HEK293 (cell line): ENCODE data around the gene KIAA1755.

Experiments used
- CTCF ChIA-PET: fragments of 350-600 bp; formaldehyde crosslinking; extraction: SDS; loops from one replicate; lab custom pipeline; 2021; ENCODE audit warnings: antibody characterized with exemption; lab: Yijun Ruan, JAX
- POLR2A ChIA-PET: fragments of 300-600 bp; formaldehyde crosslinking; extraction: SDS; loops from one replicate; lab custom pipeline; 2020; ENCODE audit warnings: antibody characterized with exemption, inconsistent platforms; lab: Yijun Ruan, JAX
- H3K27ac ChIP-seq: fragments of 200-500 bp; sonication (Bioruptor generic); 2 replicates; pipeline ENCODE4 v1.5.1; 2014; ENCODE audit warnings: low read depth, low read length, control low read depth, inconsistent platforms; ENCODE audit errors: extremely low read depth
- H3K36me3 ChIP-seq, 2 experiments: fragments of 200-500 bp in 1 of 2; sonication (Bioruptor generic) in 1 of 2; 1 replicate in 1 of 2; 2 replicates in 1 of 2; pipeline ENCODE4 v1.5.1; 2014 to 2017; ENCODE audit warnings: inconsistent platforms in 2 of 2, low read length in 2 of 2; ENCODE audit not compliant: control insufficient read depth in 2 of 2, insufficient read depth in 1 of 2
- H3K4me1 ChIP-seq: fragments of 200-500 bp; sonication (Bioruptor generic); 2 replicates; pipeline ENCODE4 v1.5.1; 2014; ENCODE audit warnings: mild to moderate bottlenecking, low read length, inconsistent platforms; ENCODE audit not compliant: control insufficient read depth, insufficient read depth
- H3K4me3 ChIP-seq: 2 replicates; pipeline ENCODE4 v1.5.1; 2011; ENCODE audit warnings: low read depth, mild to moderate bottlenecking, control low read depth, low read length, moderate library complexity
- H3K9me3 ChIP-seq: fragments of 200-500 bp; sonication (Bioruptor generic); 2 replicates; pipeline ENCODE4 v1.5.1; 2014; ENCODE audit warnings: low read depth, low read length, inconsistent platforms; ENCODE audit not compliant: control insufficient read depth, insufficient read depth
- GFI1B ChIP-seq: fragments of 450-650 bp; formaldehyde crosslinking; IDR thresholded peaks from 2 replicates; pipeline ENCODE4 v1.5.1; 2016; ENCODE audit warnings: missing biosample characterization, missing genetic modification characterization
- KLF1 ChIP-seq: fragments of 450-650 bp; formaldehyde crosslinking; IDR thresholded peaks from 2 replicates; pipeline ENCODE4 v1.5.1; 2016; ENCODE audit warnings: missing biosample characterization, missing genetic modification characterization
- KLF7 ChIP-seq: fragments of 450-650 bp; formaldehyde crosslinking; IDR thresholded peaks from 2 replicates; pipeline ENCODE4 v1.5.1; 2016; ENCODE audit warnings: missing biosample characterization, missing genetic modification characterization, borderline replicate concordance
- KLF8 ChIP-seq: fragments of 450-650 bp; formaldehyde crosslinking; IDR thresholded peaks from 2 replicates; pipeline ENCODE4 v1.5.1; 2016; ENCODE audit warnings: missing biosample characterization, missing genetic modification characterization
- OSR2 ChIP-seq: fragments of 450-650 bp; formaldehyde crosslinking; IDR thresholded peaks from 2 replicates; pipeline ENCODE4 v1.5.1; 2016; ENCODE audit warnings: missing biosample characterization, missing genetic modification characterization
- PBX3 ChIP-seq: sonication (generic); formaldehyde crosslinking; IDR thresholded peaks from 2 replicates; pipeline ENCODE4 v1.8.1; 2022; ENCODE audit warnings: mild to moderate bottlenecking, moderate library complexity, missing genetic modification reagents
- PRDM1 ChIP-seq: fragments of 450-650 bp; formaldehyde crosslinking; IDR thresholded peaks from 2 replicates; pipeline ENCODE4; 2016; ENCODE audit warnings: missing biosample characterization, missing genetic modification characterization
- REPIN1 ChIP-seq: fragments of 450-650 bp; formaldehyde crosslinking; IDR thresholded peaks from 2 replicates; pipeline ENCODE4 v1.5.1; 2017; ENCODE audit warnings: missing biosample characterization, missing genetic modification characterization, low read depth
- SP2 ChIP-seq: fragments of 450-650 bp; formaldehyde crosslinking; IDR thresholded peaks from 2 replicates; pipeline ENCODE4 v1.5.1; 2016; ENCODE audit warnings: missing biosample characterization, missing genetic modification characterization
- ZBTB44 ChIP-seq: fragments of 450-650 bp; IDR thresholded peaks from 2 replicates; pipeline ENCODE4 v1.5.1; 2018; ENCODE audit warnings: missing biosample characterization, mild to moderate bottlenecking, missing genetic modification characterization
- ZEB2 ChIP-seq: fragments of 450-650 bp; formaldehyde crosslinking; IDR thresholded peaks from 2 replicates; pipeline ENCODE4 v1.5.1; 2016; ENCODE audit warnings: missing biosample characterization, missing genetic modification characterization
- ZFHX2 ChIP-seq: fragments of 450-650 bp; formaldehyde crosslinking; conservative IDR thresholded peaks from 2 replicates; pipeline ENCODE4 v1.5.1; 2016; ENCODE audit warnings: missing biosample characterization, missing genetic modification characterization
- ZNF114 ChIP-seq: fragments of 450-650 bp; formaldehyde crosslinking; IDR thresholded peaks from 2 replicates; pipeline ENCODE4 v1.5.0; 2017; ENCODE audit warnings: missing biosample characterization, missing genetic modification characterization
- ZNF175 ChIP-seq: fragments of 450-650 bp; formaldehyde crosslinking; IDR thresholded peaks from 2 replicates; pipeline ENCODE4 v1.5.1; 2016; ENCODE audit warnings: missing biosample characterization, missing genetic modification characterization
- ZNF18 ChIP-seq: fragments of 450-650 bp; formaldehyde crosslinking; IDR thresholded peaks from 2 replicates; pipeline ENCODE4 v1.5.1; 2016; ENCODE audit warnings: missing biosample characterization, missing genetic modification characterization
- ZNF211 ChIP-seq: fragments of 450-650 bp; formaldehyde crosslinking; IDR thresholded peaks from 2 replicates; pipeline ENCODE4 v1.5.1; 2016; ENCODE audit warnings: low read depth, missing biosample characterization, missing genetic modification characterization
- ZNF26 ChIP-seq: fragments of 450-650 bp; formaldehyde crosslinking; IDR thresholded peaks from 2 replicates; pipeline ENCODE4 v1.5.1; 2016; ENCODE audit warnings: missing biosample characterization, missing genetic modification characterization
- ZNF280D ChIP-seq: fragments of 450-650 bp; formaldehyde crosslinking; IDR thresholded peaks from 2 replicates; pipeline ENCODE4 v1.5.1; 2016; ENCODE audit warnings: missing biosample characterization, missing genetic modification characterization
- ZNF350 ChIP-seq: fragments of 450-650 bp; formaldehyde crosslinking; IDR thresholded peaks from 2 replicates; pipeline ENCODE4 v1.5.0; 2017; ENCODE audit warnings: missing biosample characterization, mild to moderate bottlenecking, missing genetic modification characterization
- ZNF529 ChIP-seq: fragments of 450-650 bp; formaldehyde crosslinking; IDR thresholded peaks from 2 replicates; pipeline ENCODE4 v1.5.1; 2017; ENCODE audit warnings: missing genetic modification characterization, missing biosample characterization; ENCODE audit not compliant: insufficient replicate concordance
- ZNF560 ChIP-seq: fragments of 450-650 bp; formaldehyde crosslinking; IDR thresholded peaks from 2 replicates; pipeline ENCODE4 v1.5.1; 2017; ENCODE audit warnings: missing biosample characterization, missing genetic modification characterization, borderline replicate concordance
- ZNF585B ChIP-seq: fragments of 450-650 bp; formaldehyde crosslinking; IDR thresholded peaks from 2 replicates; pipeline ENCODE4 v1.5.1; 2016; ENCODE audit warnings: missing biosample characterization, missing genetic modification characterization
- ZNF600 ChIP-seq: fragments of 450-650 bp; formaldehyde crosslinking; IDR thresholded peaks from 2 replicates; pipeline ENCODE4 v1.5.1; 2016; ENCODE audit warnings: missing biosample characterization, missing genetic modification characterization
- ZNF621 ChIP-seq: fragments of 450-650 bp; formaldehyde crosslinking; IDR thresholded peaks from 2 replicates; pipeline ENCODE4 v1.5.1; 2017; ENCODE audit warnings: missing biosample characterization, missing genetic modification characterization
- ZNF707 ChIP-seq: fragments of 450-650 bp; formaldehyde crosslinking; IDR thresholded peaks from 2 replicates; pipeline ENCODE4 v1.5.1; 2016; ENCODE audit warnings: missing biosample characterization, missing genetic modification characterization
- ZNF76 ChIP-seq: fragments of 450-650 bp; formaldehyde crosslinking; IDR thresholded peaks from 2 replicates; pipeline ENCODE4; 2016; ENCODE audit warnings: low read depth, missing biosample characterization, missing genetic modification characterization, borderline replicate concordance
- ZNF792 ChIP-seq: fragments of 450-650 bp; formaldehyde crosslinking; IDR thresholded peaks from 2 replicates; pipeline ENCODE4 v1.5.1; 2016; ENCODE audit warnings: missing biosample characterization, missing genetic modification characterization

The KIAA1755 gene

GRCh38 chr20:38299963-38300362 is 39.4 kb upstream of the KIAA1755 start:
- Histone ChIP-seq H3K36me3 (no peaks in the 10 kb centered on the region), H3K4me1 (no peaks in the 10 kb centered on the region), H3K4me3 (no peak overlapping the region), H3K9me3 (no peaks in the 10 kb centered on the region), H3K27ac (no peak overlapping the region)
- ChIA-PET CTCF (interaction anchor here (0.6 to 0.9 kb wide), 7 partner anchors 9 to 929 kb away, joined by 3 to 4 read pairs (median 3); no protein-coding TSS in a partner anchor), POLR2A (no interaction called here)
- TF ChIP-seq PRDM1 (tag by site-specific recombination) (no peak), ZNF280D (tag by site-specific recombination) (no peak), ZNF114 (tag by site-specific recombination) (no peak), ZFHX2 (no peak), ZBTB44 (tag by site-specific recombination) (no peak), KLF7 (tag by site-specific recombination) (no peak), ZNF621 (tag by site-specific recombination) (no peak), GFI1B (tag by site-specific recombination) (no peak), ZNF350 (tag by site-specific recombination) (no peak), ZNF26 (tag by site-specific recombination) (no peak), ZEB2 (tag by site-specific recombination) (no peak), ZNF585B (tag by site-specific recombination) (no peak)

- Histone ChIP-seq H3K27ac (no peak overlapping the region), H3K9me3 (no peaks in the 10 kb centered on the region), H3K4me1 (no peaks in the 10 kb centered on the region), H3K36me3 (no peaks in the 10 kb centered on the region), H3K4me3 (no peak overlapping the region)
- POLR2A ChIA-PET = no interaction called here
- CTCF ChIA-PET = interaction anchor here (0.6 to 0.7 kb wide), 2 partner anchors 13 to 524 kb away, joined by 3 to 4 read pairs; no protein-coding TSS in a partner anchor
- TF ChIP-seq ZNF18 (no peak), ZNF792 (tag by site-specific recombination) (no peak), ZNF560 (tag by site-specific recombination) (no peak), ZNF175 (no peak), ZNF707 (no peak), OSR2 (tag by site-specific recombination) (no peak), ZNF76 (no peak), ZNF600 (tag by site-specific recombination) (no peak), REPIN1 (tag by site-specific recombination) (no peak), KLF8 (tag by site-specific recombination) (no peak), KLF1 (tag by site-specific recombination) (no peak), SP2 (no peak), ZNF211 (tag by site-specific recombination) (no peak), PBX3 (CRISPR knock-in tag) (no peak), ZNF529 (tag by site-specific recombination) (no peak), ZNF621 (tag by site-specific recombination) (no peak)
Observed at GRCh38 chr20:38298768-38299288, 38.3 kb upstream of the KIAA1755 start.
